GM21360 (cell line): Measurements from ENCODE around the gene FNDC10.

Source experiments
- ATAC-seq: cut with Tn5 transposase; IDR thresholded peaks from one replicate; pipeline ENCODE4 v1.9.1; 2021; ENCODE audit warnings: mild to moderate bottlenecking, moderate library complexity; ENCODE audit not compliant: unreplicated experiment

Gene FNDC10

GRCh38 chr1:1550087-1550486 is 49.8 kb downstream of the FNDC10 start:
- ATAC-seq = no peak

DNA sequence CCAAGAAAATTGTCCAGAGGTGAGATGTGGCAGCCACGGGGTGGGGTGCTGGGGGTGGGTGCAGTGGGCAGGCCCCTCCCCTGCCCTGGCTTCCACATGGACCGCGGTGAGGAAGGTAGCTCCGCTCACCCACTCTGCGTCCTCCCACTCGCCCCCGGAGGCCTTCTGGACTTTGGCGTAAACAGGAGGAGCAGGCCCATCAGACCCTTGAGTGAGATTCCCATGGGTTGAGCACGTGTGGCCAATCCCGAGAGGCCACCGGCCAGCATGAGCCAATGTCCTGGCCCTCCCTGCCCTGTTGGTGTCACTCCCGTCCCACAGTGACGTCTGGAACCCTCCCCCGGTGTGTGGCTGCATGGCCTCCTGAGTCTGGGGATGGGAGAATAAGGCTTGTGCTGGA is 51.3 kb downstream of the FNDC10 start:
- ATAC-seq = no peak
